GM23338 (cell line): ENCODE measurements around the gene KIF6.

ENCODE experiments used
- CREB1 ChIP-seq: fragments of 250-450 bp; sonication (Bioruptor Pico); IDR thresholded peaks from 2 replicates; pipeline ENCODE4 v1.5.0; 2020; ENCODE audit warnings: low read depth, mild to moderate bottlenecking, moderate library complexity
- EZH2 ChIP-seq: fragments of 200-600 bp; sonication (generic); IDR thresholded peaks from one replicate; pipeline ENCODE4 v1.8.0; 2017; ENCODE audit warnings: antibody characterized with exemption, mild to moderate bottlenecking, low read depth; ENCODE audit not compliant: unreplicated experiment
- EZH2phosphoT487 ChIP-seq: fragments of 200-600 bp; sonication (generic); IDR thresholded peaks from one replicate; pipeline ENCODE4 v1.8.1; 2018; ENCODE audit warnings: antibody characterized with exemption; ENCODE audit not compliant: unreplicated experiment
- POLR2AphosphoS5 ChIP-seq: IDR thresholded peaks from 2 replicates; pipeline ENCODE4 v1.6.1; 2016; ENCODE audit warnings: antibody characterized with exemption, low read depth
- ZNF114 ChIP-seq: fragments of 250-450 bp; sonication (Bioruptor Pico); IDR thresholded peaks from 2 replicates; pipeline ENCODE4 v1.5.0; 2020; ENCODE audit warnings: mild to moderate bottlenecking, moderate library complexity
- ZNF331 ChIP-seq: fragments of 250-450 bp; sonication (Bioruptor Pico); IDR thresholded peaks from 2 replicates; pipeline ENCODE4 v1.5.0; 2020; ENCODE audit warnings: low read depth, mild to moderate bottlenecking, moderate library complexity
- TF ChIP-seq, protein P1 (sequence below), 2 experiments: fragments of 200-600 bp in 1 of 2; sonication (generic) in 1 of 2; conservative IDR thresholded peaks; 2 replicates each; pipeline versions ENCODE4 v1.5.1 to v1.6.1; 2016 to 2017; ENCODE audit warnings: antibody characterized with exemption in 2 of 2, low read depth in 2 of 2, mild to moderate bottlenecking in 2 of 2, moderate library complexity in 1 of 2
- TF ChIP-seq, protein P2 (sequence below): IDR thresholded peaks from one replicate; pipeline ENCODE4 v1.6.1; 2018; ENCODE audit warnings: antibody characterized with exemption; ENCODE audit not compliant: unreplicated experiment
- TF ChIP-seq, protein P3 (sequence below): fragments of 250-450 bp; sonication (Bioruptor Pico); IDR thresholded peaks from 2 replicates; pipeline ENCODE4 v1.5.0; 2020; ENCODE audit warnings: mild to moderate bottlenecking, moderate library complexity

DNA sequence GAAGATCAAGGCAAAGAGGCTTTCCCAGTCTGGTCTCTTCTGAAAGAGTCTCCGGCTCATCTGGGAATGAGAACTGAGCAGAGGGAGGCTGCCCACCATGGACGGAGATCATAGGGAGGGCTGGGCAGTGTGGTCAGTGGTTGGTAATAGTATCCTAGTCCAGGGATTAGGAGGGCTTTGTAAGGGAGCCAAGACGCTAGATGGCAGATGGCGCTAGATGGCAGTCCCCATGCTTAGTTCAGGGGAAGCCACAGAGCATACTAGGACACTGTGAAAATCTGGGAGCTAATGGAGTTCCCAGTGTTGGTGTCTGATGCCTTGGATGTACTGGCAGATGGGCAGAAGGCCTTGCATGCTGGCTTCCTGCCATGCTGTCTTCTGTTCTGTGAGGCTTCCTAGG lies 45.2 kb upstream of the KIF6 start:
- TF ChIP-seq EZH2, result no peak
- TF ChIP-seq, protein P1, sequence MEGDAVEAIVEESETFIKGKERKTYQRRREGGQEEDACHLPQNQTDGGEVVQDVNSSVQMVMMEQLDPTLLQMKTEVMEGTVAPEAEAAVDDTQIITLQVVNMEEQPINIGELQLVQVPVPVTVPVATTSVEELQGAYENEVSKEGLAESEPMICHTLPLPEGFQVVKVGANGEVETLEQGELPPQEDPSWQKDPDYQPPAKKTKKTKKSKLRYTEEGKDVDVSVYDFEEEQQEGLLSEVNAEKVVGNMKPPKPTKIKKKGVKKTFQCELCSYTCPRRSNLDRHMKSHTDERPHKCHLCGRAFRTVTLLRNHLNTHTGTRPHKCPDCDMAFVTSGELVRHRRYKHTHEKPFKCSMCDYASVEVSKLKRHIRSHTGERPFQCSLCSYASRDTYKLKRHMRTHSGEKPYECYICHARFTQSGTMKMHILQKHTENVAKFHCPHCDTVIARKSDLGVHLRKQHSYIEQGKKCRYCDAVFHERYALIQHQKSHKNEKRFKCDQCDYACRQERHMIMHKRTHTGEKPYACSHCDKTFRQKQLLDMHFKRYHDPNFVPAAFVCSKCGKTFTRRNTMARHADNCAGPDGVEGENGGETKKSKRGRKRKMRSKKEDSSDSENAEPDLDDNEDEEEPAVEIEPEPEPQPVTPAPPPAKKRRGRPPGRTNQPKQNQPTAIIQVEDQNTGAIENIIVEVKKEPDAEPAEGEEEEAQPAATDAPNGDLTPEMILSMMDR (conservative IDR thresholded peaks at IDR 0.05; ENCODE audit: low read depth in 2 of 2), result peak in 1 of 2 experiments; percentile 27; a peak in 1 of 4 replicates
- TF ChIP-seq ZNF114 (CRISPR knock-in tag), result no peak
- TF ChIP-seq, protein P2, sequence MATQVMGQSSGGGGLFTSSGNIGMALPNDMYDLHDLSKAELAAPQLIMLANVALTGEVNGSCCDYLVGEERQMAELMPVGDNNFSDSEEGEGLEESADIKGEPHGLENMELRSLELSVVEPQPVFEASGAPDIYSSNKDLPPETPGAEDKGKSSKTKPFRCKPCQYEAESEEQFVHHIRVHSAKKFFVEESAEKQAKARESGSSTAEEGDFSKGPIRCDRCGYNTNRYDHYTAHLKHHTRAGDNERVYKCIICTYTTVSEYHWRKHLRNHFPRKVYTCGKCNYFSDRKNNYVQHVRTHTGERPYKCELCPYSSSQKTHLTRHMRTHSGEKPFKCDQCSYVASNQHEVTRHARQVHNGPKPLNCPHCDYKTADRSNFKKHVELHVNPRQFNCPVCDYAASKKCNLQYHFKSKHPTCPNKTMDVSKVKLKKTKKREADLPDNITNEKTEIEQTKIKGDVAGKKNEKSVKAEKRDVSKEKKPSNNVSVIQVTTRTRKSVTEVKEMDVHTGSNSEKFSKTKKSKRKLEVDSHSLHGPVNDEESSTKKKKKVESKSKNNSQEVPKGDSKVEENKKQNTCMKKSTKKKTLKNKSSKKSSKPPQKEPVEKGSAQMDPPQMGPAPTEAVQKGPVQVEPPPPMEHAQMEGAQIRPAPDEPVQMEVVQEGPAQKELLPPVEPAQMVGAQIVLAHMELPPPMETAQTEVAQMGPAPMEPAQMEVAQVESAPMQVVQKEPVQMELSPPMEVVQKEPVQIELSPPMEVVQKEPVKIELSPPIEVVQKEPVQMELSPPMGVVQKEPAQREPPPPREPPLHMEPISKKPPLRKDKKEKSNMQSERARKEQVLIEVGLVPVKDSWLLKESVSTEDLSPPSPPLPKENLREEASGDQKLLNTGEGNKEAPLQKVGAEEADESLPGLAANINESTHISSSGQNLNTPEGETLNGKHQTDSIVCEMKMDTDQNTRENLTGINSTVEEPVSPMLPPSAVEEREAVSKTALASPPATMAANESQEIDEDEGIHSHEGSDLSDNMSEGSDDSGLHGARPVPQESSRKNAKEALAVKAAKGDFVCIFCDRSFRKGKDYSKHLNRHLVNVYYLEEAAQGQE, result no peak
- TF ChIP-seq EZH2phosphoT487, result no peak
- no peak for TF ChIP-seq CREB1 (CRISPR knock-in tag)
- TF ChIP-seq POLR2AphosphoS5, result no peak
- no peak for TF ChIP-seq ZNF331 (CRISPR knock-in tag)
- TF ChIP-seq, protein P3, sequence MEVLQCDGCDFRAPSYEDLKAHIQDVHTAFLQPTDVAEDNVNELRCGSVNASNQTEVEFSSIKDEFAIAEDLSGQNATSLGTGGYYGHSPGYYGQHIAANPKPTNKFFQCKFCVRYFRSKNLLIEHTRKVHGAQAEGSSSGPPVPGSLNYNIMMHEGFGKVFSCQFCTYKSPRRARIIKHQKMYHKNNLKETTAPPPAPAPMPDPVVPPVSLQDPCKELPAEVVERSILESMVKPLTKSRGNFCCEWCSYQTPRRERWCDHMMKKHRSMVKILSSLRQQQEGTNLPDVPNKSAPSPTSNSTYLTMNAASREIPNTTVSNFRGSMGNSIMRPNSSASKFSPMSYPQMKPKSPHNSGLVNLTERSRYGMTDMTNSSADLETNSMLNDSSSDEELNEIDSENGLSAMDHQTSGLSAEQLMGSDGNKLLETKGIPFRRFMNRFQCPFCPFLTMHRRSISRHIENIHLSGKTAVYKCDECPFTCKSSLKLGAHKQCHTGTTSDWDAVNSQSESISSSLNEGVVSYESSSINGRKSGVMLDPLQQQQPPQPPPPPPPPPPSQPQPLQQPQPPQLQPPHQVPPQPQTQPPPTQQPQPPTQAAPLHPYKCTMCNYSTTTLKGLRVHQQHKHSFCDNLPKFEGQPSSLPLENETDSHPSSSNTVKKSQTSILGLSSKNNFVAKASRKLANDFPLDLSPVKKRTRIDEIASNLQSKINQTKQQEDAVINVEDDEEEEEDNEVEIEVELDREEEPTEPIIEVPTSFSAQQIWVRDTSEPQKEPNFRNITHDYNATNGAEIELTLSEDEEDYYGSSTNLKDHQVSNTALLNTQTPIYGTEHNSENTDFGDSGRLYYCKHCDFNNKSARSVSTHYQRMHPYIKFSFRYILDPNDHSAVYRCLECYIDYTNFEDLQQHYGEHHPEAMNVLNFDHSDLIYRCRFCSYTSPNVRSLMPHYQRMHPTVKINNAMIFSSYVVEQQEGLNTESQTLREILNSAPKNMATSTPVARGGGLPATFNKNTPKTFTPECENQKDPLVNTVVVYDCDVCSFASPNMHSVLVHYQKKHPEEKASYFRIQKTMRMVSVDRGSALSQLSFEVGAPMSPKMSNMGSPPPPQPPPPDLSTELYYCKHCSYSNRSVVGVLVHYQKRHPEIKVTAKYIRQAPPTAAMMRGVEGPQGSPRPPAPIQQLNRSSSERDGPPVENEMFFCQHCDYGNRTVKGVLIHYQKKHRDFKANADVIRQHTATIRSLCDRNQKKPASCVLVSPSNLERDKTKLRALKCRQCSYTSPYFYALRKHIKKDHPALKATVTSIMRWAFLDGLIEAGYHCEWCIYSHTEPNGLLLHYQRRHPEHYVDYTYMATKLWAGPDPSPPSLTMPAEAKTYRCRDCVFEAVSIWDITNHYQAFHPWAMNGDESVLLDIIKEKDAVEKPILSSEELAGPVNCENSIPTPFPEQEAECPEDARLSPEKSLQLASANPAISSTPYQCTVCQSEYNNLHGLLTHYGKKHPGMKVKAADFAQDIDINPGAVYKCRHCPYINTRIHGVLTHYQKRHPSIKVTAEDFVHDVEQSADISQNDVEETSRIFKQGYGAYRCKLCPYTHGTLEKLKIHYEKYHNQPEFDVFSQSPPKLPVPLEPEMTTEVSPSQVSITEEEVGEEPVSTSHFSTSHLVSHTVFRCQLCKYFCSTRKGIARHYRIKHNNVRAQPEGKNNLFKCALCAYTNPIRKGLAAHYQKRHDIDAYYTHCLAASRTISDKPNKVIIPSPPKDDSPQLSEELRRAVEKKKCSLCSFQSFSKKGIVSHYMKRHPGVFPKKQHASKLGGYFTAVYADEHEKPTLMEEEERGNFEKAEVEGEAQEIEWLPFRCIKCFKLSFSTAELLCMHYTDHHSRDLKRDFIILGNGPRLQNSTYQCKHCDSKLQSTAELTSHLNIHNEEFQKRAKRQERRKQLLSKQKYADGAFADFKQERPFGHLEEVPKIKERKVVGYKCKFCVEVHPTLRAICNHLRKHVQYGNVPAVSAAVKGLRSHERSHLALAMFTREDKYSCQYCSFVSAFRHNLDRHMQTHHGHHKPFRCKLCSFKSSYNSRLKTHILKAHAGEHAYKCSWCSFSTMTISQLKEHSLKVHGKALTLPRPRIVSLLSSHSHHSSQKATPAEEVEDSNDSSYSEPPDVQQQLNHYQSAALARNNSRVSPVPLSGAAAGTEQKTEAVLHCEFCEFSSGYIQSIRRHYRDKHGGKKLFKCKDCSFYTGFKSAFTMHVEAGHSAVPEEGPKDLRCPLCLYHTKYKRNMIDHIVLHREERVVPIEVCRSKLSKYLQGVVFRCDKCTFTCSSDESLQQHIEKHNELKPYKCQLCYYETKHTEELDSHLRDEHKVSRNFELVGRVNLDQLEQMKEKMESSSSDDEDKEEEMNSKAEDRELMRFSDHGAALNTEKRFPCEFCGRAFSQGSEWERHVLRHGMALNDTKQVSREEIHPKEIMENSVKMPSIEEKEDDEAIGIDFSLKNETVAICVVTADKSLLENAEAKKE (CRISPR knock-in tag), result no peak
